ENCODE results near the gene FUNDC1. TPM values are rescaled to one million over a fixed set of nuclear protein-coding genes. Genes with fewer than 3 reads are reported as not detected.
"Not testable (repeated sequence)": the region's sequence is repeated elsewhere in the genome, so short reads cannot be mapped to it uniquely, and the experiment has no call there.

FUNDC1 gene
- total and polyA plus RNA-seq, 7 donors = 5.5 to 15.6 (median 13.4) TPM

DNA sequence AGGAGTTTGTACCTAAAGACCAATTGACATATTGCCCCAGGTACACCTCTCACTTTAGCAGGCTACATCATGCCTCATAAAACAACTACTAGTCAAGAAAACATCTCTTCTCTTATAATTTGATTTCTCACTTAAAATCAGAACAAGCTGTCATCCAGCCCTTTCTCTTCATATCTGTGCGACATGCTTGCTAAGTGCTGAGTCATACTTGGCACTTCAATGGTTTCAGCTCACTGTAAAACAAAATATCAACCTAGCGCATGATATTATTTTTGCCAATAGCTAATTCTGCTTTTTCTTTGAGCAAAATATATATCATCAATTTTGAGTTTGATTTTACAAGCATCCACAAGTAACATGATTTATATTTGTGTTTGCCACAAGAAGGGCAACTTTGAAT lies 27.9 kb upstream of the FUNDC1 start:
- Histone ChIP-seq H3K9me3 (peaks cover 0 to 19% (median 0%) of the 10 kb centered on the region in 4 donors), H3K4me3 (no peak overlapping the region), H3K27me3 (no peaks in the 10 kb centered on the region), H3K36me3 (no peaks in the 10 kb centered on the region), H3K4me1 (no peaks in the 10 kb centered on the region), H3K27ac (no peak overlapping the region)
- no peak for DNase-seq
- 78 to 88% methylated on average over 2 of the region's 2 CpGs for WGBS, 2 donors
- intact Hi-C loops (cut with DNase I) = no loop called here
- no peak for TF ChIP-seq EP300 (IDR thresholded peaks at IDR 0.05)

- intact Hi-C loops (cut with DNase I) = no loop called here
- TF ChIP-seq POLR2AphosphoS5 (IDR thresholded peaks at IDR 0.05) (no peak), POLR2A (IDR thresholded peaks at IDR 0.05) (no peak), EP300 (IDR thresholded peaks at IDR 0.05) (no peak)
- TF ChIP-seq, protein P1, sequence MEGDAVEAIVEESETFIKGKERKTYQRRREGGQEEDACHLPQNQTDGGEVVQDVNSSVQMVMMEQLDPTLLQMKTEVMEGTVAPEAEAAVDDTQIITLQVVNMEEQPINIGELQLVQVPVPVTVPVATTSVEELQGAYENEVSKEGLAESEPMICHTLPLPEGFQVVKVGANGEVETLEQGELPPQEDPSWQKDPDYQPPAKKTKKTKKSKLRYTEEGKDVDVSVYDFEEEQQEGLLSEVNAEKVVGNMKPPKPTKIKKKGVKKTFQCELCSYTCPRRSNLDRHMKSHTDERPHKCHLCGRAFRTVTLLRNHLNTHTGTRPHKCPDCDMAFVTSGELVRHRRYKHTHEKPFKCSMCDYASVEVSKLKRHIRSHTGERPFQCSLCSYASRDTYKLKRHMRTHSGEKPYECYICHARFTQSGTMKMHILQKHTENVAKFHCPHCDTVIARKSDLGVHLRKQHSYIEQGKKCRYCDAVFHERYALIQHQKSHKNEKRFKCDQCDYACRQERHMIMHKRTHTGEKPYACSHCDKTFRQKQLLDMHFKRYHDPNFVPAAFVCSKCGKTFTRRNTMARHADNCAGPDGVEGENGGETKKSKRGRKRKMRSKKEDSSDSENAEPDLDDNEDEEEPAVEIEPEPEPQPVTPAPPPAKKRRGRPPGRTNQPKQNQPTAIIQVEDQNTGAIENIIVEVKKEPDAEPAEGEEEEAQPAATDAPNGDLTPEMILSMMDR (IDR thresholded peaks at IDR 0.05) = no peak
- no peaks in the 10 kb centered on the region for H3K27me3 ChIP-seq
- H3K9me3 ChIP-seq = peaks cover 0 to 19% (median 0%) of the 10 kb centered on the region in 4 donors
- no peak overlapping the region for H3K27ac ChIP-seq
- H3K4me1 ChIP-seq = no peaks in the 10 kb centered on the region
- no peak for DNase-seq
- H3K4me3 ChIP-seq = no peak overlapping the region
- WGBS, 2 donors = 85 to 91% methylated on average over 1 of the region's 1 CpG
- H3K36me3 ChIP-seq = no peaks in the 10 kb centered on the region
These were observed 26.5 kb upstream of the FUNDC1 start for GRCh38 chrX:44569122-44569521.

DNA sequence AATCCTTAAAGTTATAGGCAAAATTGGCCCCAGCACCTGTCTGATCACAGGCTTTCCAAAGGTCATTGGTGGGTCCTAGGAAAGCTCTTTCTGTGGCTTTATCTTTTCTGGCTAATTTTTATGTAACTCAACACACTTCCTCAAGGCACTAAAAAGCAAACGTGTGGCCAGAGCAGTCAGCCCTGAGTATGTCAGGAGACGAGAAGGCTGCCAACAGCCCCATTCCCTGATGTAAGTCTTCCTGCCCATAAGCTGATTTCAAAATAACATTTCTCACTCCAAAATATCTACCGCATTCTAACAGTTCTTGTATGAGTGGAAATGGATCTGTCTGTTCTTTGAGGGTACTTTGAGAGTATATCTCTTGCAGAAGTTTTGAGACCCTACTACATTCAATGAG lies 25.5 kb upstream of the FUNDC1 start:
- Histone ChIP-seq H3K27ac (no peak overlapping the region), H3K4me1 (no peaks in the 10 kb centered on the region), H3K4me3 (no peak overlapping the region), H3K36me3 (no peaks in the 10 kb centered on the region), H3K27me3 (no peaks in the 10 kb centered on the region), H3K9me3 (peaks cover 0 to 14% (median 0%) of the 10 kb centered on the region in 4 donors)
- TF ChIP-seq EP300 (IDR thresholded peaks at IDR 0.05) (no peak), POLR2AphosphoS5 (IDR thresholded peaks at IDR 0.05) (no peak), POLR2A (IDR thresholded peaks at IDR 0.05) (no peak)
- TF ChIP-seq, protein P1 (IDR thresholded peaks at IDR 0.05) = no peak
- no peak for DNase-seq
- WGBS, 2 donors = 60 to 63% methylated on average over 3 of the region's 3 CpGs
- intact Hi-C loops (cut with DNase I) = no loop called here

- intact Hi-C loops (cut with DNase I); H3K27me3 ChIP-seq; H3K4me3 ChIP-seq; H3K36me3 ChIP-seq; H3K9me3 ChIP-seq; H3K27ac ChIP-seq; H3K4me1 ChIP-seq; DNase-seq: not testable (repeated sequence)
- 82% methylated on average over 6 of the region's 6 CpGs for WGBS, 2 donors
These were observed 19.2 kb upstream of the FUNDC1 start for GRCh38 chrX:44561896-44562295.

GRCh38 chrX:44550563-44550962 lies 7.9 kb upstream of the FUNDC1 start:
- H3K4me1 ChIP-seq = no peaks in the 10 kb centered on the region
- H3K4me3 ChIP-seq = no peak overlapping the region
- no peak for DNase-seq
- H3K27me3 ChIP-seq = no peaks in the 10 kb centered on the region
- H3K9me3 ChIP-seq = no peaks in the 10 kb centered on the region
- TF ChIP-seq, protein P1 (IDR thresholded peaks at IDR 0.05) = no peak
- no peak for TF ChIP-seq POLR2A (IDR thresholded peaks at IDR 0.05)
- no peak for TF ChIP-seq POLR2AphosphoS5 (IDR thresholded peaks at IDR 0.05)
- TF ChIP-seq EP300 (IDR thresholded peaks at IDR 0.05) = no peak
- WGBS, 2 donors = 94% methylated on average over 5 of the region's 5 CpGs
- intact Hi-C loops (cut with DNase I) = no loop called here
- no peaks in the 10 kb centered on the region for H3K36me3 ChIP-seq
- H3K27ac ChIP-seq = no peak overlapping the region

DNA sequence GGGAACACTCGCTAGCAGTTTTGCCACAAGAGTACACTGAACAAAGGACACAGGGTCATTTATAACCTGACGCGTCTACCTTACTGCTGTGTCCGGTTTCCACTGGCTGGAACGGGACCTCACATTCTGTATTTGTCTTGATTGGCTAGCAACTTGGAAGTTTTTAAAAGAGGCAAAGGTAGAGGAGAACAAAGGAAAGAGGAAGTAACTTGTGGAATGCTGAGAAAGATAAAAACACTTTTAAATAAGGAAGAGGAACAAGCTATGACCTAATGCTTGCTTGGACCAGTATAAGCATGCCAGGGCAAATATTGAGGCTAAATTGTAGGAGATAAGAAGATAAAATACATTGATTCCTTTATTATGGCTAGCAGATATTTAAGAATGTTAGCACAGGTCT lies 2.8 kb upstream of the FUNDC1 start:
- intact Hi-C loops (cut with DNase I); H3K9me3 ChIP-seq; H3K36me3 ChIP-seq; H3K27ac ChIP-seq; H3K4me3 ChIP-seq; H3K27me3 ChIP-seq; DNase-seq; H3K4me1 ChIP-seq: not testable (repeated sequence)
- WGBS, 2 donors = 12 to 35% methylated on average over 5 of the region's 5 CpGs

All from sigmoid colon (tissue), 7 donors.